ENCODE measurements around the gene SLC44A5.

Gene SLC44A5

GRCh38 chr1:75312620-75313019 lies 298.3 kb downstream of the SLC44A5 start:
- DNase-seq (ENCODE audit: low read depth), result no peak
- no peak for TF ChIP-seq CTCF (conservative IDR thresholded peaks at IDR 0.05; ENCODE audit: low read length)
- H3K4me3 ChIP-seq (ENCODE audit: low read length), result no peak overlapping the region

- no peak for TF ChIP-seq CTCF (conservative IDR thresholded peaks at IDR 0.05; ENCODE audit: low read length)
- H3K4me3 ChIP-seq (ENCODE audit: low read length), result no peak overlapping the region
- no peak for DNase-seq (ENCODE audit: low read depth)
These were observed 300.8 kb downstream of the SLC44A5 start for GRCh38 chr1:75310067-75310466.

- TF ChIP-seq CTCF (conservative IDR thresholded peaks at IDR 0.05; ENCODE audit: low read length), result no peak
- no peak for DNase-seq (ENCODE audit: low read depth)
- H3K4me3 ChIP-seq (ENCODE audit: low read length), result no peak overlapping the region
These were observed 302.5 kb downstream of the SLC44A5 start for GRCh38 chr1:75308365-75308764.

- no peak for DNase-seq (ENCODE audit: low read depth)
- TF ChIP-seq CTCF (conservative IDR thresholded peaks at IDR 0.05; ENCODE audit: low read length), result no peak
- H3K4me3 ChIP-seq (ENCODE audit: low read length), result no peak overlapping the region
These were observed 305.9 kb downstream of the SLC44A5 start for GRCh38 chr1:75305061-75305460.

- DNase-seq (ENCODE audit: low read depth), result no peak
These were observed 317.6 kb downstream of the SLC44A5 start for GRCh38 chr1:75293270-75293669.

GRCh38 chr1:75292013-75292412 lies 318.9 kb downstream of the SLC44A5 start:
- no peak for TF ChIP-seq CTCF (conservative IDR thresholded peaks at IDR 0.05; ENCODE audit: low read length)
- DNase-seq (ENCODE audit: low read depth), result no peak
- H3K4me3 ChIP-seq (ENCODE audit: low read length), result no peak overlapping the region

More at GRCh38 chr1:75293270-75293669, 317.6 kb downstream of the SLC44A5 start:
- H3K4me3 ChIP-seq (ENCODE audit: low read length), result no peak overlapping the region
- TF ChIP-seq CTCF (conservative IDR thresholded peaks at IDR 0.05; ENCODE audit: low read length), result no peak

GRCh38 chr1:75276385-75276784 lies 334.5 kb downstream of the SLC44A5 start:
- no peak for TF ChIP-seq CTCF (conservative IDR thresholded peaks at IDR 0.05; ENCODE audit: low read length)
- no peak overlapping the region for H3K4me3 ChIP-seq (ENCODE audit: low read length)
- no peak for DNase-seq (ENCODE audit: low read depth)

Data from AG10803 (cell line).